ENCODE results near the gene TRABD2B.
"Not testable (repeated sequence)": the region's sequence is repeated elsewhere in the genome, so short reads cannot be mapped to it uniquely, and the experiment has no call there.

Gene TRABD2B

DNA sequence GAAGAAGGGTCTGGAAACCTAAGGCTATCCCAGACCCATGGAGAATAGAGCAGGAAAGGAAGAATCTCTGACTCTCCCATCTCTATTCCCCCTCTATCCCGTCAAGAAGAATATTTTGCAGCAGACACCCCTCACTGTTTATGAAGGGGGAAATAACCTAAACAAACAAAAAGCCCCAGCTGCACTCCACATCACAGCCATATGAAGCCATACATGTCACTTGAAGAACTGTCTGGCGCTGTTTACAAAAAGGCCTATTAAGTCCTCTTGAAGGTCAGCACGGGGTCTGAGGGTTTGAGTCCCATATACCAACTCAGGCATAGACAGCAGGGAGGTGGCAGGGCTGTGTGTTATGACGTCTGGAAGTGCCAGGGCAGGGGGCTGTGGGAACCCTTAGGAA is 31.4 kb downstream of the TRABD2B start:
- no peak for DNase-seq

DNA sequence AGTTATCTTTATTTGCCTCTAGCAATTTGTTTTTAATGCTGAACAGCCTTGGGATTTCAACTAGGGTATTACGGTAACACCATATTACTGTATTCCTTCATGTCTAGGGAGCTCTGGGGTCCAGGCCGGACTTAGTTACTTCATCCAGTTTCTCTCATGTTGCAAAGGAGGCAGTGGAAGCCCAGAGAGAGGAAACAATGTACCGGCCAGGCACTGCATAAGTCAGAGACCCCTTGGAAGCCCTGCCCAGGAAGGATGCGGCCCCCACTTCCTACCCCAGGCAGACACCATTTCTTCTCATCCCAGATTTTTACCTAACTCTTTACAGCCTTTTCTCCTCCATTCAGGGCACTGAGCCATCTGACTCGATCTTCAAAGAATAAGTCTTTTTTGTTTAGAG is 32.5 kb downstream of the TRABD2B start:
- DNase-seq, result no peak

DNA sequence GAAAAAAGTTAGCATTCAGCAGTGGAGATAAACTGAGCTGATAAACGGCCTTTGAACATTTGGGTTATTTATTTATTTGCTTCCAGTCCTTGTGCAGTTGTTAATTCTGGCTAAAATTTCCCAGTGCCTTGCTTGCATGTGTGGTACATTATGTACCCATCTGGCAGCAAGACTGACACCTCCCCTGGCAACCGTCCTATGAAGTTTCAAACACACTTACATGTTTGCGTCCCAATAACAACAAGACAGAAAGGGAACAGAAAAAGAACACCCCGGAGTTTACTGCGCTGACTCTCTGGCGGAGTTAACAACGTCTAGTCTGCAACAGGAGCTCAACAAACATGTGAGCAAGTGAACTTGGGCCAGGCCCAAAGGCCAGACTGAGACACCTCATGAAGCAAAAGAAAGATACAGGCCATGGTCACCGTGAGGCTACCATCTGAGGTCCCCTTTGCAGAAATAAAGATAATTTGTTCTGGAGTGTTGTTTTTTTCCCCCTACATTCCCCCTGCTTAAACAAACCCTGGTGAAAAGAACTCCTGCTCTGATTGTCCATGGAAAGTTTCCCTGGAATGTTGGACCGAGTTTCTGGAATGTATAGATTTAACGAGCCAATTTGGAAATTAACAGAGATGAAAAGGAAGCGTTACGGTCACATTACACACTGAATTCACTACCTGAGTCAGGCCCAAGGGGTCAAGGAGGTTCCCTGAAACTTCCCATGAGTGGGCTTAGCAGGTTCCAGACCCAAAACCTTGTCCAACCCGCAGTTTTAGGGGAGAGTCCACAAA is 33.4 kb downstream of the TRABD2B start:
- no peak for DNase-seq

DNA sequence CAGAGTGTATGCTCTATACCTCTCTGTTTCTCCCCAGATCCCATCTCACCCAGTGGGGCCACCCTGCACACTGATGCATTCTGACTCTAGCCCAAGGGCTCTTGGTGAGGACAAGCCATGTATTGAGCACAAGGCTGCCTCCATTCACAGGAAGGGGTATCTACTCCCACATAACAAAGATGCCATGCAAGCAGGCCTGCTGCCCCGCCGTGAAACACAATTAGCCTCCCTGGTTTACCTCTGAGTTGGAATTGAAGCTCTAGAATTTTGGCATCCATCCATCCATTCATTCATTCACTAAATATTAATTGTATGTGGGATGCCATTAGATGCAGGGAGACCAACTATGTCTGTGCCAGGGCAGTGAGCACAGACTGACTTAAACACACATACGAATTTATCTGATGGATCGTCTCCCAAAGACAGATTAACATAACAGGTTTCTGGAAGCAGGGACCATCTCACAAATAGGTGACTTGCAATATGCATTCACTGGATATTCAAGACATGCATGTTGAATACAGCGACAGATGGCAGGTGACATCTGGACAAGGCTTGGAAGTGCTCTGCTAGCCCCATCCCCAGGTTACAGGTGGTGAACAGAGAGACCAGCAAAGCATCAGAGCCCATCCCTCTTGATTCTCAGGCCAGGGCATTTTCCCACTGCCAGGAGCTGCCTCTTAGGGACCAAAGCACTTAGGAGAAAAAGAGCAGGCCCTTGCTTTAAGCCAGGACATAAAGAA is 34.3 kb downstream of the TRABD2B start:
- DNase-seq, result no peak

DNA sequence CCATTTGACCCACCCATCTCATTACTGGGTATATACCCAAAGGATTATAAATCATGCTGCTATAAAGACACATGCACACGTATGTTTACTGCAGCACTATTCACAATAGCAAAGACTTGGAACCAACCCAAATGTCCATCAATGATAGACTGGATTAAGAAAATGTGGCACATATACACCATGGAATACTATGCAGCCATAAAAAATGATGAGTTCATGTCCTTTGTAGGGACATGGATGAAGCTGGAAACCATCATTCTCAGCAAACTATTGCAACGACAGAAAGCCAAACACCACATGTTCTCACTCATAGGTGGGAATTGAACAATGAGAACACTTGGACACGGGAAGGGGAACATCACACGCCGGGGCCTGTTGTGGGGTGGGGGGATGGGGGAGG is 35.4 kb downstream of the TRABD2B start:
- DNase-seq, result not testable (repeated sequence)

DNA sequence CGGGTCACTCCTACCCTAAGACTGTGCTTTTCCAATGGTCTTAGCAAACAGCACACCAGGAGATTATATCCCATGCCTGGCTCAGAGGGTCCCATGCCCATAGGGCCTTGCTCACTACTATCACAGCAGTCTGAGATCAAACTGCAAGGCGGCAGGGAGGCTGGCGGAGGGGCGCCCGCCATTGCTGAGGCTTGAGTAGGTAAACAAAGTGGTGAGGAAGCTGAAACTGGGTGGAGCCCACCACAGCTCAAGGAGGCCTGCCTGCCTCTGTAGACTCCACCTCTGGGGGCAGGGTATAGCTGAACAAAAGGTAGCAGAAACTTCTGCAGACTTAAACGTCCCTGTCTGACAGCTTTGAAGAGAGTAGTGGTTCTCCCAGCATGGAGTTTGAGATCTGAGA is 40.7 kb downstream of the TRABD2B start:
- not testable (repeated sequence) for DNase-seq

DNA sequence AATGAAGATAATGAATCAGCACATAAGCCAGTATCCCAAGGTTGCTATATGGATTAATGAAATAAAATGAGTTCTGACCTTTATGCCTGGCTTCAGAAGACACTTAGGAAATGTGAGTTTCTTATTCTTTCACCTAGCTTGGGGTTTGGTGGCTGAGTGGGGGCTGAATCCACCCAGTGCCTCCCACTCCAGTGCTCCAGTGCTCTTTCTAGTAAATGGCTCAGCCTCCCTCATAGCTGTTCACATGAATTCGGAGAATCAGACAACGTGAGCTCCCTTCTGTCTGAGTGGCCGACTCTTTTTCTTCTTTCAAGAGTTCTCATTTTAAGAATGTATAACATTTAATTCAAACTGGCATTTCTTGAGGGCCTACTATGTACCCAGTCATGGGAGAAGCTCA is 43.5 kb downstream of the TRABD2B start:
- no peak for DNase-seq

DNA sequence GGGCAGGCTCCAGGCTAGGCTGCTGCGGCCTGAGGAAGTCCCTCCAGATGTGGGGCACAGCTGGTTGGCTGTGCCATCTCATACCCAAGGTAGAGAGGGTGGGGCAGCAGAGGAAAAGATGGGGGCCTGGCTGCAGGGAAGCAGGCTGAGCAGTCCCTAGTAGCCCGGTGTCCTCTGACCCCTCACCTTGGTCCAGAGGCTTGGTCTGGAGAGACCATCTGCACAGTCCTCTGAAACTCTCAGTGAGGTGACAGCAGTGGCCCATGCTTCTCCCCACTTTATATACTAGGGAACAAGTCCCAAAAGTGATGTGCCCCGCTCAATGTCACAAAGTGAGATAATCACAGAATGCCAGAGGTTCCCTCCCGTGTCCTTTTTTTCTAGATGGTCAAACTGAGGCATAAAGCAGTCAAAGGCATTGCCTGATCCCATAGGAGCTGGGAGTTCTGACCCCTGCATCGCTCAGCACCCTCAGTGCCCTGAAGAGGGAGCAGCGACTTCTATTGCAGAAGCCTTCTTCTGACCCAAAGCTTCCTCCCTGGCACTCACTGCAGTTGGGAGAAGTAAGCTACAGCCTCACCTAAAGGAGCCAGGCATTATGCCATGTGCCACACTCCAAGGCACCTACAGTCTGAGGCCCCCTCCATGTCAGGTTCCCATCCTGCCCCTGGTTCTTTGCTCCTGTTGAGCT is 45.5 kb downstream of the TRABD2B start:
- DNase-seq, result no peak

DNA sequence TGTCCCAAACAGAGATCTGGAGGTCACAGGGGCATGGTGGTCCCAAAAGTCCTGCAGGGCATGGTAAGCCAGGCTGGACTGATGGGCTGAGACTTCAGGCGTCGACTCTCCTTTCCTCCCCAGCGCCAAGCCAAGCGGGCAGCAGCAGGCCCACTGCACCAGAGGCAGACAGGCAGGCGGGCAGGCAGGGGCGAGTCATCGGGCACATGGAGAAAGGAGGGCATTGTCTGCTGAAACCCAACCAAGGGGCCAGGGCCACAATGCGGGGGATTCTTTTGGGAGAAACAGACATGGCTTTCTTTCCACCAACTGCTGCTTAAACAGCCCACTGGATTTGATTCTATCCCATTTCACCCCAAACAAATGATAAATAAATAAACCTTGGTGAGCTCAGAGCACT is 46.2 kb downstream of the TRABD2B start:
- no peak for DNase-seq

DNA sequence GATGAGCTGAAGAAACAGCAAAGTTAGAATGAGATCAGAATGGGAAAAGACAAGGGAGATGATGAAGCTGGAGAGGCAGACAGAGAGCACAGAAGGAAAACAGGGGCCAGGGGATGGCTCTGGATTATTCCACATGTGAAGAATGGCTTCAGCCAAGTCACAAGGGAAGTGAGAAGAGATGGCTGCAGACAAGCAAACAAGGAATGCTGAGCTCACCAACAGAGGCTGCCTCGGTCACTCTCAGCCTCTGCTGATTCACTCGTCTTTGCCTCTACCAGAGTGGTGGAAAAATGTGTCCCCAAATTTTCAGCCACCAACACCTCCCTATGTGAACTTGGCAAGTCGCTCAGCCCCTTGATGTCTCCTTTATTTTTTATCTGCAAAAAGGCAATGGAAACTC is 46.7 kb downstream of the TRABD2B start:
- no peak for DNase-seq

DNA sequence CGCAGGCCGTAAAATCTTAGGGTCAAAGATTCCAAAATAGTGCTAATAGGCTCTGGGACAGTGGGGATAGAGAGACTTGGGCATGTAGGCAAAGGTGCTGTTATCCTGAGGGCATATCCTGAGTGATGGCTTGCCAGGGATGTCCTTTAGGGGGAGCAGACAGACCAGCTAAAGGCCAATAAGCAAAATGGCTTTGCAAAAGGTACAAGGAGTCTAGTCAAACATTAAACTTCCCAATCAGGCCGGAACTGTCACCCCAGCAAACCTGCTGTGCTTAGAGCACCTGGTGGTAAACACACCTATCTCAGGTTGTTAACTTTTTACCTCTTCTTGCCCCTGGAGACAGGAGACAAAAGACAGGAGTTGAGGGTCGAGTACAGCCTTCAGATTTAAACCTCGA is 49.1 kb downstream of the TRABD2B start:
- DNase-seq, result no peak

DNA sequence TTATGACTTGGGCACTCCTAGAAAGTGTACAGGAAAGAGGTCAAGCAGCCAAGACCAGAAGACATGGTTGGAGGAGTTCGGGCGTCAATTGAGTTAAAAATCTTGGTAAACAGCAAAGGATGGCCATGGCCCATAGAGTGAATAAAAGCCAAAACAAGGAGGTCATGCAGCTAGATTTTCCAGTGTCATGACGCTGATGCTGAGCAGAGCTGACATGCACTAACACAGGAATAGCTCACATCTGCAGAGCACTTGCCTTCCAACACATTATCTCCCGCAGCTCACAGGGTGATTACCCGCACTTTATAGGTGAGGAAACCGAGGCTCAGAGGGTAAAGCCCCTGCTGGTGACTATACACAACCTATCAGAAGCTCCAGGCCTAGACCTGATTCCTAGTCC is 49.7 kb downstream of the TRABD2B start:
- no peak for DNase-seq

DNA sequence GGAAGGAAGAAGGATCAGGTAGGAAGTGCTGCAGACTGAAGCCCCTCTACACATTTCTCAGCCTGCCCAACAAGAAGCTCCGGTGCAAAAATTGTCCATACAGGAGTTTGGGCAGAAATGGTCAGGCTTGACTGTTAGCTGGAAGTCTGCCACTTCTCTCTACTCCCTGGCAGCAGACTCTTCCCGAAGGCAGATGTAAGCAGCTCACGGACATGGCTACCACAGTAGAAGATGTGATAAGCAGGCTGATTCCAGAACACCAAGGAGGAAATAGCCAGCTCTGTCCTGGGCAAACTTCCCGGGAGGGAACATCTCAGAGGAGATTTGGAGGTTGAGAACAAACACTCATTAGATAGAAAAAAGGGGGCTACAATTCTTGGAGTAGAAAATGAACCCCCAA is 52.6 kb downstream of the TRABD2B start:
- DNase-seq, result no peak

DNA sequence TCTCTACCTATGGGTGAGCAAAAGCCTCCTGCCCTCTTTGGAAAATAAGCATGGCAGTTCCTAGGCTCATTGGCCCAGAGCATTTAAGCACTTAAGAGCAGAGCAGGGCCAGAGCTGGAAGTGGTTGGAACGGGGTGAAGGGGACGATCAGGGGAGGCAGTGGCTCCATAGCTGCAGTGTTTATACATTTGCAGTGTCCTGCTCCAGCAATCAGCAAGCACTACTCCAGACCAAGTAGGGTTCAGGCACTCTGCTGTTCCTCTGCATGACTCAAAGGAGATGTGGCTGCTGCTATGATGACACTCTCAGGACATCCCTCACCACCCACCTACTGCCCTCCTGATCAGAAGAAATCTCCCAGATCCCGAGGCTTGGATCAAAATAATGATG is 55.0 kb downstream of the TRABD2B start:
- no peak for DNase-seq

DNA sequence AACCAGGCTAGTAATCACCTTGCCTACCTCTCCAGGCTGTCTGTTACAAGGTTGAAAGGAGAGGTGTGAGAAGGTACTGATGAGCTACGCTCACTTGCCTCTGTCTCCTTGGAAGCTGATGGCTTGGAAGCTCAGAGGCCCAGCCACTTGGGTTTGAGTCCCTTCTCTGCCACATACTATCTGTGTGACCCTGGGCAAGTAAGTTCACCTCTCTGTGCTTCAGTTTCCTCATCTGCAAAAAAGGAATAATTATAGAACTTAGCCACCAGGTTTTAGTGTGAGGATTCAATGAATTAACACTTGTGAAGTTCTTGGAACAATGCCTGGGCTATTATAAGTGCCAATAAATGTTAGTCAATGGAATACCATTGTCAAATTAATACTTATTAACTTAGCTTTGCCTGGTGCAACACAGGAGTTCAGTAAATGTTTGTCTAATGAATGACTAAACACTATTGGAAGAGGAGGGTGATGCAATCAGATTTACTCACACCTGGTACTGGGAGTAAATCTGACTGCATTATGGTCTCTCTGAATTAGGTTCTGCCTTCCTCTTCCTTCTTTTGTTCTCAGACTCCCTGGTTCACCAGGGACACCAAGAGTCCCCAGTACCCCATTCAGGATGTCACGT is 55.5 kb downstream of the TRABD2B start:
- DNase-seq, result no peak

DNA sequence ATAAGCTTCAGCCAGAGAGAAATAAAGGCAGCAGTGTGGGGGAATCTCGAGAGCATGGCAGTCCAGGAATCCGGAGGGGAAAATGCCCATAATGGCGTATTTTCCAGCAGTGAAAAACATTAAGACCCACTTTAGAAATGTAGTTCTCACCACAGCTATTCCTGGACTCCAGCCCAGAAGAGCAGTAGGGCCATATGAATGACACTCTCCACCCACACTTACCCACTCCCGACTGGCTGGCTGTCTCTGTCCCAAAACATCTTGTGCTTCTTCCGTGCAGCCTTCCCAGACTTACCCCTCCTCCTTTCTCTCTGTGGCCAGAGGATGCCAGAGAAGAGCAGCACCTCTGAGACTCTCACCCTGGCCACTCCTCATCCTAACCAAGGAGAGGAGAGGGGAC is 56.4 kb downstream of the TRABD2B start:
- no peak for DNase-seq

DNA sequence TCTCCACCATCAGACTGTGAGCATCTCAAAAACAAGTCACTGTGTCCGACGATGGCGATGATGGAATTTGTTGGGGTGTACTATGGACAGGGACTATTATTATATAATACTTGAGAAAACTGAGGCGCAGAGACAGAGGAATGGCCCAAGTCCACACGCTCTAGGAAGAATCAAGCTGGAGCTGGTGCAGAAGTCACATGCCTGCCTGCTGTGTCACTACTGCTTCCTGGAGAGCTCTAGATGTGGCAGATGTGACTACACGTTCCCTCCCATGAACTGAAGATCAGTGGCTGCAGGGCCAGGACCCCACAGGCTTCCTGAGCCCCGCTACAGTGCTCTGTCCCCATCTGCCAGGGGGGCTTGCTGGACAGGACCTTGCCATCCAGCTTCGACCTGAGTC is 56.9 kb downstream of the TRABD2B start:
- DNase-seq, result no peak

DNA sequence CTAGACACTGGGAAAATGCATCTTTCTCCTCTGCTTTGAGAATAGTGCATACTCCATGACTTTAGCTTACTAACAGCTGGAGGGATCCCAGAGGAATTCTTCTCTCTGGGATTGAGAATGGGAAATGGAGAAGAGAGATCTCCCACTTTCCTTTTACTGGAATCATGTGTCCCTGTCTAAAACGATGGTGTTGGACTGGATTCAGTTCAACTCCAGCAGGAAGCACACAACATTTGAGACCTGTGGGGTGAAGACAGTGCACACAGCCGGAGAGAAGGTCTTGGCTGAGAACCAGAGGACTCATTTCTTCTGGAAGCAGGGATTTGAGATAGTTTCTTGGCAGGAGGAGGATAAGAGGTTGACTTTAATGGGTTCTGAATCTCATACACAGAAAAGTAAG is 58.7 kb downstream of the TRABD2B start:
- no peak for DNase-seq

DNA sequence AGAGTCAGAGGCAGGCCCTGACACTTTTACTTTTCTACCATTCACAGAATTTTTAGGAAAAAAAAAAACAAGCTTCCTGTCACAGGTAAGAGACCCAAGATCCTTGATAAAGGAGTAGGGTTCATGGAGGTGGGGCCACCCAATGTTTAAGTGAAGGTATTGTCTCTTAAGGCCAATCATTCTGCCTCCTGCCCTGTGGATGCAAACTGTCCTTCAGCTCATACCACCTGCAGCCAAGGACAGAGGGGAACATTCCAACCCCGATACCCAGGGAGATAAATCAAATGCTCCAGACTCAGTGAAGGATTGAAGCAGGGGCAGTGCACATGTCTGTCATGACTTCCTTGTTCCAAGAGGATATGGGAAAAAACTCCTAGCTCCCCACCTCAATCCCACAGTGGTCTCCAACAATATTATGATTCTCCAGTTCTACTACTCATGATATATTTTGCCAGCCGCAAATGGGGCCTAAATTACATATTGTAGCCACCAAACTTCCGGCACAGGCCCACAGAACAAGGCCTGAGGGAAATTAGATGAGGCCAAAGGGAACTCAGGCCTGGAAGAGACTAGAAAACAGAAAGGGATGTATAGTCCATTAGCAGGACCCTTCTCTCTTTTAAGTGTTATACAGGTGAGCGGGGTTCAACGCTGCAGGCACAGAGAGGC is 59.5 kb downstream of the TRABD2B start:
- DNase-seq, result no peak

DNA sequence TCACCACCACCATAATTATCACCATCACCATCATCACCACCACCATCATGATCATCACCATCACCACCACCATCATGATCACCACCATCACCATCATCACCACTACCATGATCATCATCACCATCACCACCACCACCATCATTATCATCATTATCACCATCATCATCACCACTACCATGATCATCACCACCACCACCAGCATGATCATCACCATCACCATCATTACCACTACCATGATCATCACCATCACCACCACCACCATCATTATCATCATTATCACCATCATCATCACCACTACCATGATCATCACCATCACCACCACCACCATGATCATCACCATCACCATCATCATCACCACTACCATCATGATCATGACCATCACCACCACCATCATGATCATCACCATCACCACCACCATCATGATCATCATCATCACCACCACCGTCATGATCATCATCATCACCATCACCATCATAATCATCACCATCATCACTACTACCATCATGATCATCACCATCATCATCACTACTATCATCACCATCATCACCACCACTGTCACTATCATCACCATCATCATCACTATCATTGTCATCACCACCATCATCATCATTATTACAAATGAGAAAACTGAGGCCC is 60.2 kb downstream of the TRABD2B start:
- no peak for DNase-seq

DNA sequence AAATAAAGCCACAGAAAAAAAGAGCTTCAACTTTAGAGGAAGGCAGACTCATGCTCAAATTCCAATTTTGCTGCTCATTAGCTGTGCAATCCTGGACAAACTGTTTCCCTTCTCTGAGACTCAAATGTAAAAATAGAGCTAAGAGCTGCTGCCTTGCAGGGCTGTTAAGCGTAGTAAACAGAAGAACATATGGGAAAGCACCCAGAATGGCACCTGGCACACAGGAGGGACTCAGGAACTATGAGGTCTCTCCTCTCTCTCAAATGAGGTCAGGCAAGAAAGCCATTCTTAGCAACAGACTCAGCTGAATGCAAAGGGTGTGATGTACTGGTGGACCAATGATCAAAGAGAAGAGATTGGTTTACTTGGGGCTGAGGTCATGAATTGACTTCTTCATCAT is 61.3 kb downstream of the TRABD2B start:
- DNase-seq, result no peak

DNA sequence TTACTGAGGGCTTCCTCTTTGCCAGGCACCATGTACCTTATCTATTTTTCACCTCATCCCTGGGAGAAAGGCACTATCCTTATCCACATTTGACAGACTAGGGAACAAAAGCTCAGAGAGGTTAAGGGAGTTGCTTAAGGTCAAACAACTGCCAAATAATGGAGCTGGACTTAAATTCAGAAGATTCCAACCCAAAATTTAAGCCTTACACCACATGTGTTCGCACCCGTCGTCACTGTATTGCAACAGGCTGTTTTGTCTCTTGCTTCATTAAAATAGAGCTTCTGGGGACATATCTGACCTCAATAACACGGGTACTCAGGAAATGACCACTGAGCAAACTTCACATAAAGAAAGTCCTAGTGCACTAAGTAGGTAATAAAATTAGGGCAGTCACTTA is 62.0 kb downstream of the TRABD2B start:
- no peak for DNase-seq
